ENCODE measurements around the gene ASAP3.

Gene ASAP3

DNA sequence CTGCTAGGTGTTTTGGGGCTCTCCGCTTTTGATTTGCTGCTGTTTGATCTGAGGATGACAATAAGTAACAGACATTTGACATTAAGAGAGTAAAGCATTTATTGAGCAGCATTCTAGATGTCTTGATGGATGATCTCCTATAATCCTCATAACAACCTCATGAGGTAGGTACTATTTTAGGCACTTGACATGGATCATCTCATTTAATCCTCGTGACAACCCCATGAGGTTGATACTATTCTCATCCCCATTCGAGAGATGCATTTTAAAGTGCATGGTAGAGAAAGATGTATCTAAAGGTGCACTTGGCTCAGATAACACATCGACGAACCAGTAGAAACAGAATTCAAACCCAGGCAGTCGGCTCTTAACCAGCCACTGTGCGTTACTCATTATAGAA, 86.1 kb downstream of the ASAP3 start (continued):
- TF ChIP-seq PATZ1 (CRISPR knock-in tag; IDR thresholded peaks at IDR 0.05; ENCODE audit: borderline replicate concordance), result no peak

DNA sequence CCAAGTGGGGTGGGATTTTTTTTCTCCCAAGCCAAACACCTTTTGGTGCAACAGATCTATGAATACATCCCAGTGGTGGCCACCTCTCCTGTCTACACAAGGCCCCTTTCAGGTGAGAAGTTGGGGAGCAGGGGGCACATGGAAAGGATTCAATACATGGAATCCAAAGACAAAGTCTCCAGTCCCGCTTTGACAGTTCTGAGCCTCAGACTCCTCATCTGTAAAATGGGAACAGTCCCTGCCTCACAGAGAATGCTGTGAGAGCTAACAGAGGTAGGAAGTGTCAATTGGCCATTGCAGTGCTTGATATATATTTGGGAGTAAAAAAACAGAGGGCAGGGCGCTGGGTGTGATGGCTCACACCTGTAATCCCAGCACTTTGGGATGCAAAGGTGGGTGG, 87.6 kb downstream of the ASAP3 start:
- no peak for ATAC-seq
- no peak for TF ChIP-seq BACH2 (CRISPR knock-in tag; IDR thresholded peaks at IDR 0.05; ENCODE audit: borderline replicate concordance)
- TF ChIP-seq PATZ1 (CRISPR knock-in tag; IDR thresholded peaks at IDR 0.05; ENCODE audit: borderline replicate concordance), result no peak
- TF ChIP-seq GLIS3 (CRISPR knock-in tag; IDR thresholded peaks at IDR 0.05), result no peak
- TF ChIP-seq OSR1 (CRISPR knock-in tag; IDR thresholded peaks at IDR 0.05), result no peak

GRCh38 chr1:23395849-23396248, 88.1 kb downstream of the ASAP3 start:
- ATAC-seq, result no peak
- TF ChIP-seq BACH2 (CRISPR knock-in tag; IDR thresholded peaks at IDR 0.05; ENCODE audit: borderline replicate concordance) (no peak), CSDC2 (CRISPR knock-in tag; IDR thresholded peaks at IDR 0.05) (no peak), ISL1 (CRISPR knock-in tag; IDR thresholded peaks at IDR 0.05) (no peak), CREB5 (CRISPR knock-in tag; IDR thresholded peaks at IDR 0.05; ENCODE audit: low read depth) (no peak), ZNF8 (CRISPR knock-in tag; IDR thresholded peaks at IDR 0.05) (no peak), ZFP30 (CRISPR knock-in tag; IDR thresholded peaks at IDR 0.05) (no peak), ZC3H10 (CRISPR knock-in tag; IDR thresholded peaks at IDR 0.05) (no peak)

GRCh38 chr1:23395154-23395724, 88.7 kb downstream of the ASAP3 start:
- TF ChIP-seq ZFP3 (CRISPR knock-in tag; IDR thresholded peaks at IDR 0.05) (no peak), ZNF70 (CRISPR knock-in tag; IDR thresholded peaks at IDR 0.05) (no peak), BACH2 (CRISPR knock-in tag; IDR thresholded peaks at IDR 0.05; ENCODE audit: borderline replicate concordance) (no peak), SNAI2 (CRISPR knock-in tag; IDR thresholded peaks at IDR 0.05) (no peak), ZFP30 (CRISPR knock-in tag; IDR thresholded peaks at IDR 0.05) (no peak), PATZ1 (CRISPR knock-in tag; IDR thresholded peaks at IDR 0.05; ENCODE audit: borderline replicate concordance) (no peak), TCF4 (CRISPR knock-in tag; IDR thresholded peaks at IDR 0.05; ENCODE audit: borderline replicate concordance) (no peak), RARB (CRISPR knock-in tag; IDR thresholded peaks at IDR 0.05) (no peak), ARNTL (CRISPR knock-in tag; IDR thresholded peaks at IDR 0.05; ENCODE audit: borderline replicate concordance, low read depth) (no peak), PPARA (CRISPR knock-in tag; IDR thresholded peaks at IDR 0.05; ENCODE audit: borderline replicate concordance) (no peak), ZC3H10 (CRISPR knock-in tag; IDR thresholded peaks at IDR 0.05) (no peak), GLIS3 (CRISPR knock-in tag; IDR thresholded peaks at IDR 0.05) (no peak), CSDC2 (CRISPR knock-in tag; IDR thresholded peaks at IDR 0.05) (no peak), TOX (CRISPR knock-in tag; IDR thresholded peaks at IDR 0.05; ENCODE audit: borderline replicate concordance) (no peak), ESRRG (CRISPR knock-in tag; IDR thresholded peaks at IDR 0.05) (no peak), ISL1 (CRISPR knock-in tag; IDR thresholded peaks at IDR 0.05) (no peak), CREB5 (CRISPR knock-in tag; IDR thresholded peaks at IDR 0.05; ENCODE audit: low read depth) (no peak)
- TF ChIP-seq, protein P1, sequence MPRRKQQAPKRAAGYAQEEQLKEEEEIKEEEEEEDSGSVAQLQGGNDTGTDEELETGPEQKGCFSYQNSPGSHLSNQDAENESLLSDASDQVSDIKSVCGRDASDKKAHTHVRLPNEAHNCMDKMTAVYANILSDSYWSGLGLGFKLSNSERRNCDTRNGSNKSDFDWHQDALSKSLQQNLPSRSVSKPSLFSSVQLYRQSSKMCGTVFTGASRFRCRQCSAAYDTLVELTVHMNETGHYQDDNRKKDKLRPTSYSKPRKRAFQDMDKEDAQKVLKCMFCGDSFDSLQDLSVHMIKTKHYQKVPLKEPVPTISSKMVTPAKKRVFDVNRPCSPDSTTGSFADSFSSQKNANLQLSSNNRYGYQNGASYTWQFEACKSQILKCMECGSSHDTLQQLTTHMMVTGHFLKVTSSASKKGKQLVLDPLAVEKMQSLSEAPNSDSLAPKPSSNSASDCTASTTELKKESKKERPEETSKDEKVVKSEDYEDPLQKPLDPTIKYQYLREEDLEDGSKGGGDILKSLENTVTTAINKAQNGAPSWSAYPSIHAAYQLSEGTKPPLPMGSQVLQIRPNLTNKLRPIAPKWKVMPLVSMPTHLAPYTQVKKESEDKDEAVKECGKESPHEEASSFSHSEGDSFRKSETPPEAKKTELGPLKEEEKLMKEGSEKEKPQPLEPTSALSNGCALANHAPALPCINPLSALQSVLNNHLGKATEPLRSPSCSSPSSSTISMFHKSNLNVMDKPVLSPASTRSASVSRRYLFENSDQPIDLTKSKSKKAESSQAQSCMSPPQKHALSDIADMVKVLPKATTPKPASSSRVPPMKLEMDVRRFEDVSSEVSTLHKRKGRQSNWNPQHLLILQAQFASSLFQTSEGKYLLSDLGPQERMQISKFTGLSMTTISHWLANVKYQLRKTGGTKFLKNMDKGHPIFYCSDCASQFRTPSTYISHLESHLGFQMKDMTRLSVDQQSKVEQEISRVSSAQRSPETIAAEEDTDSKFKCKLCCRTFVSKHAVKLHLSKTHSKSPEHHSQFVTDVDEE (CRISPR knock-in tag; IDR thresholded peaks at IDR 0.05), result no peak
- TF ChIP-seq, protein P2, sequence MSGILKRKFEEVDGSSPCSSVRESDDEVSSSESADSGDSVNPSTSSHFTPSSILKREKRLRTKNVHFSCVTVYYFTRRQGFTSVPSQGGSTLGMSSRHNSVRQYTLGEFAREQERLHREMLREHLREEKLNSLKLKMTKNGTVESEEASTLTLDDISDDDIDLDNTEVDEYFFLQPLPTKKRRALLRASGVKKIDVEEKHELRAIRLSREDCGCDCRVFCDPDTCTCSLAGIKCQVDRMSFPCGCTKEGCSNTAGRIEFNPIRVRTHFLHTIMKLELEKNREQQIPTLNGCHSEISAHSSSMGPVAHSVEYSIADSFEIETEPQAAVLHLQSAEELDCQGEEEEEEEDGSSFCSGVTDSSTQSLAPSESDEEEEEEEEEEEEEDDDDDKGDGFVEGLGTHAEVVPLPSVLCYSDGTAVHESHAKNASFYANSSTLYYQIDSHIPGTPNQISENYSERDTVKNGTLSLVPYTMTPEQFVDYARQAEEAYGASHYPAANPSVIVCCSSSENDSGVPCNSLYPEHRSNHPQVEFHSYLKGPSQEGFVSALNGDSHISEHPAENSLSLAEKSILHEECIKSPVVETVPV (CRISPR knock-in tag; IDR thresholded peaks at IDR 0.05), result no peak
- no peak for ATAC-seq
